Right ventricle myocardium superior (tissue), 1 donor: ENCODE measurements around the gene TRIM28. TPM values are rescaled to one million over a fixed set of nuclear protein-coding genes. Genes with fewer than 3 reads are reported as not detected.
"Not testable (repeated sequence)": the region's sequence is repeated elsewhere in the genome, so short reads cannot be mapped to it uniquely, and the experiment has no call there.

Experiments used
- ATAC-seq: fragments of 200-7000 bp; cut with Tn5 transposase; one replicate; pipeline ENCODE4 v1.9.1; 2020; ENCODE audit warnings: mild to moderate bottlenecking; ENCODE audit not compliant: poor library complexity
- DNase-seq: peaks from one replicate; pipeline ENCODE4 v3.0.0-alpha.2; 2020
- intact Hi-C: fragments of 100-400 bp; cut with DNase I; formaldehyde crosslinking; loops from one replicate; pipeline ENCODE4 v1.11.2; 2022
- long read RNA-seq: library from polyadenylated mRNA; unstranded; transcript quantifications from one replicate; pipeline ENCODE4 v2.0.0, GENCODE V29; 2021
- total RNA-seq: library from RNA; stranded (reverse); fragmentation: NEBNext Ultra II Directional; extraction: Animal tissue kit (Norgen Biotek cat#: 25700); gene quantifications from one replicate; pipeline ENCODE4 v1.2.1, GENCODE V29; 2021
- donor health status: DM: no; HTN: yes; CAD: no; lungs with severe emphysema.

TRIM28 gene
- 132 TPM for total RNA-seq
- long read RNA-seq, transcript TRIM28-201 (17 exons, 2,960 nt) = major isoform, 269 of 324 reads
- long read RNA-seq, partial matches to known transcripts = 33 of 324 reads
- long read RNA-seq, other reads (novel, unspliced or antisense) = 17 of 324 reads

DNA sequence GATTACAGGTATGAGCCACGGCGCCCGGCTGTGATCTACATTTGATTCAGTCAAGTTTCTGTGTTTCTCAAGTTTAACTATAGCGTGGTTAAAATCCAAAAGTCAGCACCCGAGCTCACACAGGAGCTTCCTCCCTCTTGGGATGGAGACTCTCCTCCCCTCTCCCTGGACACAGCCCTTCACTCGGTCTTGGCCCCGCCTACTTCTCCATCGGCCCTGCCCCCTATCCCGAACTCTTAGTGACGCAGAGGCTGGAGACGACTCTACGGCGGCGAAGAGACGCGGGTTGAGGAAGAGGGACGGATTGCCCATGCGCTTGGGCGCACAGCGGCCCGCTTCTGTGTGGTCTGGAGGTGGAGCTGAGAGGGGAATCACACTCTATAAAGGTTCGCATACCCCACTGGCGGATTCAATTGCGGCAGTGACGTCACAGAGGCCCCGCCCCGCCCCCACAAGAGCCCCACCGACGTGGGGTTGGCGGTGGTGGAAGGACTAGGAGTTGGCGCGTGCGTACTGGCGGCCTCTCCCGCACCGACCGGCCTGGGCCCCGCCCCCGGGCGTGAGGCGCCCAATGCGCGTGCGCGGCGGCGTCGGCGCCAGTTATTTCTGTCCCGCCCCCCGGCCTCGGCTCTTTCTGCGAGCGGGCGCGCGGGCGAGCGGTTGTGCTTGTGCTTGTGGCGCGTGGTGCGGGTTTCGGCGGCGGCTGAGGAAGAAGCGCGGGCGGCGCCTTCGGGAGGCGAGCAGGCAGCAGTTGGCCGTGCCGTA lies at the start of gene TRIM28:
TRIM28 (plus strand) TSS at position 239 of the 765 bp plus-strand sequence. CDS start 694 bp downstream, outside the sequence.
- ATAC-seq = peak; percentile 96

DNA sequence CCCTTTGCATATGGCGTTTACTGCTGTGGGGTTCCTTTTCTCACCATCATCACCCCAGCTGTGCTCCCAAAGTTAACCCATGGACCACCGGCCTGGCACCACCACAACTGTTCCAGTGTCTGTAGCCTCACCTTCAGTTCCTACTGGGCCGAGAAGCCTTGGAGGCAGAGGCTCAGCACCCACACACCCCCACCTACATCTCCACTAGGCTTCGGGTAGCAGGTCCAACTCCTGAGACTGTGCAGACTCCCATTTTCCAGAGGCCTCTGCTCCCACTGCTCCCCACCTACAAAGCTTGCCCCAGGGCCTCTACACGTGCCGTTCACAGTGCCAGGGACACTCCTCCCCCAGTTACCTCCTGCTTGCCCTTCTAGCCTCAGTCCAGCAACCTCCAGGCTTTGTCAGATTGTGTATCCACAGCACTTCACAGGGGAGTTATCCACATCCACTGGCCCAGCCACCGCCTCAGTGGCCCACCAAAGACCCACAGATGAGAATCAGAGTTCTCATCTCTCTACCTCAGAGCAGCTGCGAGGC lies 46.2 kb upstream of the TRIM28 start:
- no peak for ATAC-seq
- intact Hi-C loops = no loop called here
- no peak for DNase-seq

More for the DNA sequence above, at the start of gene TRIM28:
- DNase-seq = peak; percentile 99
- intact Hi-C loops = no loop called here

DNA sequence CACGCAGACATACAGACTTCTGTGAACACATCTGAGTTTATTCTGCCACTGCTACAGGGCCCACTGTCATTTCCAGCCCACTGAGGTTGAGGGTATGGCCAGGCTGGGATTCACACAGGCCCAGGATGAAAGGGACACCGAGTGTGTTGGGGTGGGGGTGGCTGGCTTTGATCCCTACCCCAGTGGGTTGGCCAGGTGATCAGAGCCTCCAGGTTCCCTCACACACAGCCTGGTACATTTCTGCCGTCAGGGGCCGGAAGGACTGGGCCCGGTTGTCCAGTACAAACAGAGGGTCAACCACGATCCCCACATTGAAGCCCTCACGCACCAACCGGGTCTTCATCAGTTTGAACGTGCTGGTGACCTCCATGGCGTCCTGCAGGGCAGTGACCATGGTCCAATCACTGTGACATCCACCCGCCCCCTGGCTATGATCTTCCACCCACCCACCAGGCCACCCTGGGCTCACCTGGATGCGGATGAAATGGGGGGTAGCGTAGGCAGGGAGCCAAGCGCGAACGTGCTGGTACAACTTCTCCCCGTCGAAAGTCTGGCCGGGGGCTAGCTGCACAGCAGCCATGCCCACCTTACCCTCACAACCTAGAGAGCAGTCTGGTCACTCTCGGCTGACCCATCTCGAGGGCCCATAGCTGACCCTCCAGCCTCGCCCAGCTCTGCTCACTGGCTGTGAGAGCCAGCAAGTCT lies 45.4 kb upstream of the TRIM28 start:
- intact Hi-C loops = no loop called here
- ATAC-seq = peak; percentile 8
- peak; percentile 58 for DNase-seq

DNA sequence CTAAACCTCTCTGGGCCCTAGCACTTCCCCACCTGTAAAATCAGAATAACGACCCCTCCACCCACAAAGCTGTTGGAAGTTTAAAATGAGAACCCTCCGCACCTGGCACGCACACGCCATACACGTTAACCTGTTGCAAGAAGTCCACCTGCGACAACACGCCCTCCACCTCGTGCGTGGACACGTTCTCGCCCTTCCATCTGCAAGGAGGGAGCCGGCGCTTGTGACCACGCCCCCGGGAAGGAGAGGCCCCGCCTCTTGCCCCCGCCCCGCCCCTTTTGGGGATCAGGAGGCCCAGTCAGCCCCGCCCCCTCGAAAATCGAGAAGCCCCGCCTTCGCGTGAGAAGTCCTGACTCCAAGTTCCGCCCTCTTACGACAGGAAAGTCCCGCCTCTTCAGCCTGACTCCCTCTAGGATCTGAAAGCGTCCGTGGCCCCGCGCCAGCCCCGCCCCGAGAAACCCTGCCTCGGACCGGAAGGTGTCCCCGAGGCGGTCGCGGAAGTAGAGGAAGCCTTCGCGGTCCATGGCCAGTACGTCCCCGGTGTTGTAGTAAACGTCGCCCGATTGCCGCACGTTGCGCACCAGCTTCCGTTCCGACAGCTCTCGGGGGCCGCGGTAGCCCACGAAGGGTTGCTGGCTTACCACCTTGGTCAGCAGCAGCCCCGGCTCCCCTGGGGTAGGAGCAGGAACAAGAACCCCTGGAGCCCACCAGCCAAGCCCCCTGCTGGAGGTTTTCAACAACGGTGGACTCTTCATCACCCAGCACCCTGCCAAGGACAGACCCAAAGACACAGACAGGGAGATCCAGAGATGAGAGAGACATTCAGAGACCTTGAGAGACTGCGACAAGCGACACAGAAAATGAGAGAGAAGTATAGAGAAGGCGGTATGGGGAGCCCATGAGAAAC lies 44.6 kb upstream of the TRIM28 start:
- intact Hi-C loops = no loop called here
- ATAC-seq (peak; percentile 98), DNase-seq (peak; percentile 100)

DNA sequence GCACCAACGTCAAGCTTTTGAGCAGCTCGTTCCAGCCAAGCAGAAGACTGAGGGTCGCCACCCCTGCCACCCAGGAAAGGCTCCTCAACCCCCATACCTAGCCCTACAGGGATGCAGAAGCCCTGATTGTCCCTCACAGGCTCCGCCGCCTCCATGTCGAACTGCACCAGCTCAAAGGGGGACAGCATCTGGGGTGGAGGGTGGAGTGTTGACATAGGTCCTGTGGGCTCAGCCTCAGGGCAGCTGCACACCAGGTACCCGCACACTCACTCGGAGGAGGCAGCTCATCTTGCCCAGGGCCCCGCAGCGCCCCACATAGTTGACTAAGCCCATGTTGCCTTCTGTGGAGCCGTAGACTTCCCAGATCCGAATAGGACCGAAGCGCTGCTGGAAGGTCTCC lies 43.6 kb upstream of the TRIM28 start:
- DNase-seq = no peak

DNA sequence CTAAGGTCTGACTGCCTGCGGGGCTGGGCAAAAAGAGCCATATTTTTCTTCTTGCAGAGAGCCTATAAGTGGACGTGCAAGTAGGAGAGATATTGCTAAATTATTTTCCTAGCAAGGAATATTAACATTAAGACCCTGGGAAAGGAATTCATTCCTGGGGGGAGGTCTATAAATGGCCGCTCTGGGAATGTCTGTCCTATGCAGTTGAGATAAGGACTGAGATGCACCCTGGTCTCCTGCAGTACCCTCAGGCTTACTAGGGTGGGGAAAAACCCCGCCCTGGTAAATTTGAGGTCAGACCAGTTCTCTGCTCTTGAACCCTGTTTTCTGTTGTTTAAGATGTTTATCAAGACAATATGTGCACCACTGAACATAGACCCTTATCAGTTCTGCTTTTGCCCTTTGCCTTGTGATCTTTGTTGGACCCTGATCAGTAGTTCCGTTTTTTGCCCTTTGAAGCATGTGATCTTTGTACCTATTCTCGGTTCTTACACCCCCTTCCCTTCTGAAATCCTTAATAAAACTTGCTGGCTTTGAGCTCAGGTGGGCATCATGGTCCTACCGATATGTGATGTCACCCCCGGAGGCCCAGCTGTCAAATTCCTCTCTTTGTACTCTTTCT lies 36.2 kb upstream of the TRIM28 start:
- ATAC-seq, DNase-seq, intact Hi-C loops: not testable (repeated sequence)

More for the DNA sequence above, 43.6 kb upstream of the TRIM28 start:
- no peak for ATAC-seq
- intact Hi-C loops = no loop called here

DNA sequence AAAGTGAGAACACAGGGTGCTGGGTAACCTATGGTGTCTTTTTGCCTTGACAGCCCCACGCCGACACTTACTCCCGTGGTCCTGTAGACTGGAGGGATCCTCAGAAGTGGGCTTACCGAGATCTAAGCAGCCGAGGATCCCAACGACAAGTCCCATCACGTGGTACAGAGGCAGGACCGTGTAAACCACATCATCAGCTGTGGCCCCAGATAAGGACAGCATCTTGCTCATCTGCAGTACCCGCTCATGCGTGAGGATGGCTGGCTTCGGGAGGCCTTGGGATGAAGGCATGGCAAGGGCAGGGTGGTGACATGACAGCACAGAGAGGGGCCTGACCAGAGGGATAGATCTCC lies 34.2 kb upstream of the TRIM28 start:
- intact Hi-C loops = no loop called here
- no peak for DNase-seq
- ATAC-seq = no peak

DNA sequence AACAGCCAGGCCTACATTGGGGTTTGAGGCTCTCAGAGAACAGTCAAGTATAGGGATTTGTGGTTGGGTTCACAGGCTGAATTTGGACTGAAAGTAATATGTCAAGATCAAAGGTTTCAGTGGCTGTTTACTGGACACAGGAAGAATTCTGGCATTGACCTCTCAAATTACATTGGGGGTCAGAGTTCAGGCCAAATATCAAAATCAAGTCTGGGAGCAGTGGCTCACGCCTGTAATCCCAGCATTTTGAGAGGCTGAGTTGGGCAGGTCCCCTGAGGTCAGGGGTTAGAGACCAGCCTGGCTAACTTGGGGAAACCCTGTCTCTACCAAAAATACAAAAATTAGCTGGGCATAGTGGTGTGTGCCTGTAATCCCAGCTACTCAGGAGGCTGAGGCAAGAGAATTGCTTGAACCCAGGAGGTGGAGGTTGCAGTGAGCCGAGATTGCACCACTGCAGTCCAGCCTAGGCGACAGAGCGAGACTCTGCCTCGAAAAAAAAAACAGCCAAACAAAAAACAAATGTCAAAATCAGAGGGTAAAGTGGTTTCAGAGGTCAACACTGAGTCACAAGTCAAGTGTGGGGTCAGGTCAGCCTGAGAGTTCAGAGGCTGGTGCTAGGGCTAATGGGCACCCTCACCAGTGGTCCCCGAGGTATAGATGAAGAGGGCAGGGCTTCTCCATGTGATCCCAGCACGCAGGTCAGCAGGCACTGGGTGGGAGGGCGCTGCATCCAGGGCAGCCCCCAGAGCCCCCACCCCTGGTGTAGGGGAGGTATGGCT lies 33.6 kb upstream of the TRIM28 start:
- intact Hi-C loops = no loop called here
- DNase-seq (no peak), ATAC-seq (no peak)

DNA sequence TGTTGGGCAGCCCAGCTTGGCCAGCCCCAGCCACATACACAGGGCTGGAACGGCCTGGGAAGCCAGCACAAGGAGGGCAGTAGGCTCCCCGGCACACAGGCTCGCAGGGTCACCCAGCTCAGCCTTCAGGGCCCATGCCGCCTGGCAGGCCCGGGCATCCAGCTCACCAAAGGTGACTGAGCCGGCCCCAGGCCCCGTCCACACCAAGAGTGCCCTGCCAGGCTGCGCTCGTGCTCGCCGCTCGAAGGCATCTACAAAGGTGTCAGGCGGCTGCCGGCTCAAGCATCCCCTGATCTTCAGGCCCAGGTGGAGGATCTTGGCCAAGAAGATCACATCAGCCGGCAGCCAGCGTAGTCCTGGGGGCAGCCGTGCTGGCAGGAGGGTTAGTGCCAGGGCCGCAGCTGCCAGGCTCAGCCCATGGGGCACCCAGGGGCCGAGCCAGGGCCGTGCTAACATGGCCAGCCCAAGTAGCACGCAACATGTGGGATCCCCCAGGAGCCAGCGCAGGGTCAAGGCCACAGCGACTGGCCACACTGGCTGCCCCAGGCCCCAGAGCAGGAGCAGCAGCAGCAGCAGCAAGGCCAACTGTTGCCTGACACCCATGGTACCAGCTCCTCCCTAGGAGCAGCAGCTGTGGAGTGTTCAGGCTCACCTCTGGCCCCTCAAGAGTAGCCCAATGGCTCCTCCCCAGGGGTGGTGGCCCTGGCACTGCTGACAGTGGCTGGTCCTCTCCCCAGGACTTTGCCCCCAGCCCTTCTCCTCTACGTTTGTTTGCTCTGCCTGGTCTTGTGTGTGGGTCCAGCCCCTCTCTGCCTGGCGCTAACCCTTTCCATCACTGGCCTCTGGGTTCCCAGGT lies 32.3 kb upstream of the TRIM28 start, which contains the start of gene SLC27A5:
SLC27A5 (minus strand) TSS at position 640 of the 856 bp plus-strand sequence; CDS start at position 603, 37 bp downstream.
- ATAC-seq = no peak
- intact Hi-C loops = no loop called here
- no peak for DNase-seq

DNA sequence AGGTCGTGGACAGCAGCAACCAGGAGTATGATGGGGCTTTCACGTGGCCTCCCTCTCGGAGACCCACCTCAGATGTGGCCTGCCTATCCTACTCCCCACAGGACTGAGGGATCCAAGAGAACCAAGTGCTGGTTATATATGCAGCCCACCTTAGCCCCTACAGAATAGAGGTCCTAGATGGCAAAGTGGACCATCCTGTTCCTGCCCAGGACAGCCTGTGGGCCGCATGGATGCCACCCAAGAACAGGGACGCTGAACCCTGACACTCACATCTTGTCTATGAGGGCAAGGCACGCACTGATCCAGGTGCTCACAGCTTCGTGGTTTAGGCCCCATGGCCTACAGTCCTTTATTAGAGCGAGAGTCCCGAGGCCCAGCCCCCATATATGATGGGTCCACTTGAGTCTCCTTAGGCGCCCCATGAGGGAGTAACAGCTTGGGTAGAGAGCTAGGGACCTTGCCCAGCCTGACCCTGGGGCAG lies 30.6 kb upstream of the TRIM28 start:
- DNase-seq (no peak), ATAC-seq (no peak)
- intact Hi-C loops = no loop called here

DNA sequence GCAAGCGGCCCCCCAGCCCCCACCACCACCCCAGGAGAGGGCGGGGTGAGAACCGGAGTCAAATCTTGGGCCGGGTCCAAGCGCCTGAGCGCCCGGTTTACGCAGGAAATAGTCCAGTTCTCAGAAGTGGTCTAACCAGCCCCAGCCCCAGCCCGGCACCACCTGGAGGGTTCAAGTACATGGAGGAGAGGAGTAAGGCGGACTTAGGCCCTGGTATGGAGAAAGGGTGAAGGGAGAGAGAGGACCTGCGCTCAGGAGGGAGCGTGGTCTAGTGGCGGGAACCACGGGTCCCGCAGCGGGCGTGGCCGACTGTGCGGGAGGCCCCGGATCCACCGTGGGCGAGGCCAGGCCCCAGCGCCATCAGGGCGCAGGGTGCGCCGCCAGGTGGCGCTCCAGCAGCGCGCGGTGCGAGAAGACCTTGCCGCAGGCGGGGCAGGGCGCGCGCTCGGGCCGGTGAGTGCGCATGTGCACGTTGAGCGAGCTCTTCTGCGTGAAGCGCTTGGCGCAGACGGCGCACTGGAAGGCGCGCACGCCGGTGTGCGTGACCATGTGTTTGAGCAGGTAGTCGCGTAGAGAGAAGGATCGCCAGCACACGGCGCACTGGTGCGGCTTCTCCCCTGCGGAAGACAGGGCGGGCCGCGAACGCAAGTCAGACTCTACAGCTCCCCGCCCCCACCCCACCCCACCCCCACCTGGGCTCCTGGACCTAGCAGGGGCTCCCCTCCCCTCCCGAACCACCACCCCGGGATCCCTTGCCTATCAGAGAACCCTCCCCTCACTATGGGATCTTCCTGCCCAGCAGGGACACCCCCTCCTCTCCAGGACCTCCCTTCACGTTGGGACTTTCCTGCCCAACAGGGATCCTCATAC lies 29.9 kb upstream of the TRIM28 start:
- ATAC-seq (peak; percentile 95), DNase-seq (peak; percentile 95)
- intact Hi-C loops = no loop called here

DNA sequence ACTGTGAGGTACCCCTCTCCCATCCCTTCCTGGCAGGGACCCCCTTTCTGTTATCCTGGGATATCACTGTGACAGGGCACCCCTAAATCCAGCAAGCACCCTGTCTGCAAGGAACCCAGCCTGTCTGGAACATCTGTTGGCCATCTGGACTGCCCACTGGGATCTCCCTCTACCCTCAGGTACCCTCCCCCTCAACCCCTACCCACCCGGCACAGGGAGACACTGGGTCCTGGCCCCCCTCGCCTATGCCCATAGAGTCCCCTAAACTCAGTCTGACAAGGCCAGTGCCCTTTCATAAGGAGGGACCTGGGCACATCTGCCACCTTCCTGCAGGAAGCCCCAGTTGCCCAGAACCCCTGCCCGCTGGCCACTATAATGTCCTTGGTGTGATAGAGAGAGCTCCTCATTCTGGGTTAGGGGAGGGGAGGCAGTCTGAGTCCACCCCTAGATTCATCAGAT lies 29.3 kb upstream of the TRIM28 start:
- intact Hi-C loops = no loop called here
- DNase-seq (no peak), ATAC-seq (no peak)

DNA sequence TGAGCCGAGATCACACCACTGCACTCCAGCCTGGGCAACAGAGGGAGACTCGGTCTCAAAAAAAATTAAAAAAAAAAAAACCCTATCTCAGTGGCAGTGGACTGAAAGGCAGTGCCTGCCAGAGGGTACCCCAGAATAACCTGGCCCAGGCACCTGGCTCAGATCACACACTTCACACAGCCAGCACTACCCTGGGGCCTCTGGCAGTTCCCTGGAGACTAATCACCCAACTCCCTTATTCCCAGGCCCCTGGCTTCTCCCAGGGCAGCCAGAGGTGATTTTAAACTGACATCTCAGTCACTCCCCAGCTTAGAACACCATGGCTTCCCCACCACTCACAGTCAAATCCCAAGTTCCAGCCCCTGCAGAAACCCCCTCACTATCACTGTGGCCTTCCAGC lies 28.6 kb upstream of the TRIM28 start:
- ATAC-seq (no peak), DNase-seq (no peak)
- intact Hi-C loops = no loop called here

DNA sequence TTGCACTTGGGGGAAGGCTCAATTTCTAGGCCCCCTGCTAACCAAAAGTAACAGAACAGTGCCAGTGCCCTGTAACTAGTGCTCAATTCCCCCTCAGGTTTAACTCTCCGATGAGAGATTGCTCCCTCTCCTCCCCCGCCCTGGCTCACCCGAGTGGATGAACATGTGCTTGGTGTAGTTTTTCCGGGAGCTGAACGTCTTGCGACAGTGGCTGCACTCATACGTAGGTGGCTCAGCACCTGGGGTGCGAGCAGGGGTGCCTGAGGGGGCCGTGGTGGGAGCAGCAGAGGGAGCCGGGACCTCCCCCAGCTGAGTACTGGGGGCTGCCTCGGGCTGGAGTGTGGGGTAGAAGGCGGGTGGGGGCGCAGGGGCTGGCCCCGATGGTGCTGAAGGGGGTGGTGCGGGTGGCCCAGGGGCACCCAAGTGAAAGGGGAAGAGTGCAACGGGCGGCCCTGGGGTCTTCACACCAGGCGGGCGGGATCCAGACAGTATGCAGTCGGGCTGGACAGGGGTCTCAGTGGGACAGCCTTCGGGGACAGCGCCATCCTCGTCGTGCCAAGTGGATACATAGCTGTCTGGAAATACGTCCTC lies 27.5 kb upstream of the TRIM28 start:
- intact Hi-C loops = no loop called here
- no peak for ATAC-seq
- no peak for DNase-seq
